ENCODE measurements around the gene TMC7. TPM values are rescaled to one million over a fixed set of nuclear protein-coding genes. Genes with fewer than 3 reads are reported as not detected.
A peak's percentile ranks its signal among the peaks of the same experiment; 100 is the strongest.

TMC7 gene
- total RNA-seq, 1 donor from 2014 or later = 0.67 TPM

- ATAC-seq (ENCODE audit: poor library complexity) = no peak
- intact Hi-C loops (cut with DNase I) = loop anchor here (10.0 kb wide), 1 partner anchor 97 kb away; no protein-coding TSS in a partner anchor
- DNase-seq = peak; percentile 60
Measured at GRCh38 chr16:19071811-19072777, 88.4 kb downstream of the TMC7 start.

- intact Hi-C loops (cut with DNase I) = loop anchor here (10.0 kb wide), 1 partner anchor 99 kb away; no protein-coding TSS in a partner anchor
- DNase-seq = no peak
- no peak for ATAC-seq (ENCODE audit: poor library complexity)
Measured at GRCh38 chr16:19073344-19073743, 89.6 kb downstream of the TMC7 start.

- DNase-seq (no peak), ATAC-seq (ENCODE audit: poor library complexity) (no peak)
- intact Hi-C loops (cut with DNase I) = loop anchor here (10.0 kb wide), 1 partner anchor 99 kb away; no protein-coding TSS in a partner anchor
Measured at GRCh38 chr16:19073863-19074262, 90.1 kb downstream of the TMC7 start.

GRCh38 chr16:19075511-19075910 is 91.8 kb downstream of the TMC7 start:
- intact Hi-C loops (cut with DNase I) = loop anchor here (10.0 kb wide), 1 partner anchor 101 kb away; no protein-coding TSS in a partner anchor
- no peak for DNase-seq
- no peak for ATAC-seq (ENCODE audit: poor library complexity)

GRCh38 chr16:19077879-19078278 is 94.1 kb downstream of the TMC7 start:
- DNase-seq = no peak
- ATAC-seq (ENCODE audit: poor library complexity) = no peak
- intact Hi-C loops (cut with DNase I) = loop anchor here (10.0 kb wide), 1 partner anchor 103 kb away; no protein-coding TSS in a partner anchor

- intact Hi-C loops (cut with DNase I) = loop anchor here (10.0 kb wide), 2 partner anchors 81 to 421 kb away; partner anchors contain the start of gene SYT17
Measured at GRCh38 chr16:19083670-19084069, 99.9 kb downstream of the TMC7 start.

GRCh38 chr16:19084139-19084538 is 100.4 kb downstream of the TMC7 start:
- DNase-seq (no peak), ATAC-seq (ENCODE audit: poor library complexity) (no peak)
- intact Hi-C loops (cut with DNase I) = loop anchor here (10.0 kb wide), 2 partner anchors 81 to 421 kb away; partner anchors contain the start of gene SYT17

More at GRCh38 chr16:19083670-19084069, 99.9 kb downstream of the TMC7 start:
- ATAC-seq (ENCODE audit: poor library complexity) (no peak), DNase-seq (no peak)

GRCh38 chr16:19084879-19085278 is 101.1 kb downstream of the TMC7 start:
- ATAC-seq (ENCODE audit: poor library complexity) (no peak), DNase-seq (no peak)
- intact Hi-C loops (cut with DNase I) = loop anchor here (10.0 kb wide), 2 partner anchors 80 to 420 kb away; partner anchors contain the start of gene SYT17

- intact Hi-C loops (cut with DNase I) = loop anchor here (2.0 to 10.0 kb wide), 3 partner anchors 79 to 419 kb away; partner anchors contain the start of gene SYT17
- ATAC-seq (ENCODE audit: poor library complexity) (no peak), DNase-seq (no peak)
Measured at GRCh38 chr16:19085679-19086200, 102.0 kb downstream of the TMC7 start.

GRCh38 chr16:19086322-19087199 is 102.8 kb downstream of the TMC7 start:
- intact Hi-C loops (cut with DNase I) = loop anchor here (2.0 to 10.0 kb wide), 3 partner anchors 78 to 418 kb away; partner anchors contain the start of gene SYT17
- DNase-seq (peak; percentile 94), ATAC-seq (ENCODE audit: poor library complexity) (peak; percentile 99)

GRCh38 chr16:19088341-19088916 is 104.7 kb downstream of the TMC7 start:
- intact Hi-C loops (cut with DNase I) = loop anchor here (10.0 kb wide), 2 partner anchors 76 to 416 kb away; partner anchors contain the start of gene SYT17
- no peak for ATAC-seq (ENCODE audit: poor library complexity)
- no peak for DNase-seq

- ATAC-seq (ENCODE audit: poor library complexity) = no peak
- DNase-seq = no peak
- intact Hi-C loops (cut with DNase I) = loop anchor here (10.0 kb wide), 2 partner anchors 75 to 415 kb away; partner anchors contain the start of gene SYT17
Measured at GRCh38 chr16:19089410-19089955, 105.7 kb downstream of the TMC7 start.

- ATAC-seq (ENCODE audit: poor library complexity) (no peak), DNase-seq (no peak)
- intact Hi-C loops (cut with DNase I) = no loop called here
Measured at GRCh38 chr16:19090916-19091315, 107.2 kb downstream of the TMC7 start.

- intact Hi-C loops (cut with DNase I) = no loop called here
- ATAC-seq (ENCODE audit: poor library complexity) = no peak
- no peak for DNase-seq
Measured at GRCh38 chr16:19092653-19093410, 109.1 kb downstream of the TMC7 start.

GRCh38 chr16:19093631-19094541 is 110.2 kb downstream of the TMC7 start:
- DNase-seq (no peak), ATAC-seq (ENCODE audit: poor library complexity) (no peak)
- intact Hi-C loops (cut with DNase I) = no loop called here
